ENCODE data around the gene SGSM2. TPM values are rescaled to one million over a fixed set of nuclear protein-coding genes. Genes with fewer than 3 reads are reported as not detected.

SGSM2 gene
- total and polyA plus RNA-seq, 2 experiments from 2014 or later: 13.7 to 52.4 TPM

GRCh38 chr17:2400877-2401425 is 63.6 kb downstream of the SGSM2 start, which contains the start of gene MNT:
MNT (minus strand) TSS chr17:2401060; CDS start chr17:2400712, 348 bp downstream.
- Histone ChIP-seq H3F3A (replicated peaks; ENCODE audit: low read depth) (peaks cover 17% of the 10 kb centered on the region), H3K27ac (ENCODE audit: low read depth) (peak within 1 kb of the TSS; percentile 100), H3K36me3 (ENCODE audit: insufficient read depth) (no peaks in the 10 kb centered on the region), H3K9me2 (ENCODE audit: insufficient read depth) (no peaks in the 10 kb centered on the region), H3K27me3 (ENCODE audit: insufficient read depth) (no peaks in the 10 kb centered on the region), H2AFZ (0 out of 2 replicates have a peak within 1 kb of the TSS, but pooled peaks have one; percentile 66), H3K4me3 (peak within 1 kb of the TSS; percentile 83), H4K20me1 (replicated peaks; ENCODE audit: insufficient read depth) (no peaks in the 10 kb centered on the region), H3K4me2 (peak within 1 kb of the TSS; percentile 97), H3K4me1 (ENCODE audit: insufficient read depth) (peaks cover 28% of the 10 kb centered on the region), H3K79me2 (replicated peaks; ENCODE audit: insufficient read depth) (peaks cover 22% of the 10 kb centered on the region)
- peak within 1 kb of the TSS; percentile 96 for H3K4me3 Mint-ChIP-seq
- ATAC-seq (peak; percentile 15), DNase-seq (ENCODE audit: low spot score) (peak; percentile 92)
- H3K9me3 Mint-ChIP-seq: 0 out of 3 replicates have a peak, but pooled peaks cover 2% of the 10 kb centered on the region
- H3K27ac Mint-ChIP-seq: peak within 1 kb of the TSS; percentile 99
- no peaks in the 10 kb centered on the region for H3K36me3 Mint-ChIP-seq (ENCODE audit: low read depth)
- H3K4me1 Mint-ChIP-seq: peaks cover 31% of the 10 kb centered on the region
- peaks cover 24% of the 10 kb centered on the region for H3K27me3 Mint-ChIP-seq (ENCODE audit: insufficient read depth, low read depth, poor library complexity)
- peak; percentile 14; the same call in 1 of the 2 replicates for TF ChIP-seq POLR2AphosphoS5 (IDR thresholded peaks at IDR 0.05; ENCODE audit: low read depth)
- peak; percentile 89 for TF ChIP-seq CREB1 (CRISPR knock-in tag; IDR thresholded peaks at IDR 0.05; ENCODE audit: low read depth)
- no peak for TF ChIP-seq JUNB (IDR thresholded peaks at IDR 0.05; ENCODE audit: unreplicated experiment)
- TF ChIP-seq ZNF462 (CRISPR knock-in tag; IDR thresholded peaks at IDR 0.05): no peak
